Body of pancreas (tissue), 4 donors: ENCODE measurements around the gene CDRT15.

Experiments
- POLR2A ChIP-seq, 3 donors: fragments of 450-650 bp; IDR thresholded peaks; one replicate each; pipeline ENCODE4 v1.6.1; 2016; ENCODE audit warnings: antibody characterized with exemption in 3 of 3, mild to moderate bottlenecking in 2 of 3
- TF ChIP-seq, protein P1 (sequence below), 7 experiments: fragments of 450-650 bp in 4 of 7; fragments of 200-600 bp in 3 of 7; sonication (generic) in 3 of 7; IDR thresholded peaks; one replicate each; pipeline ENCODE4 v1.5.1; 2016 to 2019; ENCODE audit warnings: antibody characterized with exemption in 7 of 7

DNA sequence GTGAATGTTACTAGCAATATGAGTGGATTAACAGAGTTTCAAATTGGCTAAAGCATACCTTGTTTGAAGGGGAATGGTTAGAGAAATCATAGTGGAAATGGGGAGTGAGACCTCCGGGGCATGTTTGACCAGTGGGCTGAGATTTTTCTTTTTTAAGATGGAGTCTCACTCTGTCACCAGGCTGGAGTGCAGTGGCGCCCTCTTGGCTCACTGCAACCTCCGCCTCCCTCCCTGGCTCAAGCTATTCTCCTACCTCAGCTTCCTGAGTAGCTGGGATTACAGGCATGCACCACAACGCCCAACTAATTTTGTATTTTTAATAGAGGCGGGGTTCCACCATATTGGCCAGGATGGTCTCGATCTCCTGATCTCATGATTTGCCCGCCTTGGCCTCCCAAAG is 9.6 kb downstream of the CDRT15 start:
- no peak for TF ChIP-seq POLR2A (IDR thresholded peaks at IDR 0.05)
- TF ChIP-seq, protein P1, sequence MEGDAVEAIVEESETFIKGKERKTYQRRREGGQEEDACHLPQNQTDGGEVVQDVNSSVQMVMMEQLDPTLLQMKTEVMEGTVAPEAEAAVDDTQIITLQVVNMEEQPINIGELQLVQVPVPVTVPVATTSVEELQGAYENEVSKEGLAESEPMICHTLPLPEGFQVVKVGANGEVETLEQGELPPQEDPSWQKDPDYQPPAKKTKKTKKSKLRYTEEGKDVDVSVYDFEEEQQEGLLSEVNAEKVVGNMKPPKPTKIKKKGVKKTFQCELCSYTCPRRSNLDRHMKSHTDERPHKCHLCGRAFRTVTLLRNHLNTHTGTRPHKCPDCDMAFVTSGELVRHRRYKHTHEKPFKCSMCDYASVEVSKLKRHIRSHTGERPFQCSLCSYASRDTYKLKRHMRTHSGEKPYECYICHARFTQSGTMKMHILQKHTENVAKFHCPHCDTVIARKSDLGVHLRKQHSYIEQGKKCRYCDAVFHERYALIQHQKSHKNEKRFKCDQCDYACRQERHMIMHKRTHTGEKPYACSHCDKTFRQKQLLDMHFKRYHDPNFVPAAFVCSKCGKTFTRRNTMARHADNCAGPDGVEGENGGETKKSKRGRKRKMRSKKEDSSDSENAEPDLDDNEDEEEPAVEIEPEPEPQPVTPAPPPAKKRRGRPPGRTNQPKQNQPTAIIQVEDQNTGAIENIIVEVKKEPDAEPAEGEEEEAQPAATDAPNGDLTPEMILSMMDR (IDR thresholded peaks at IDR 0.05), result no peak
